Measurements from ENCODE around the gene TENM4. TPM values are rescaled to one million over a fixed set of nuclear protein-coding genes. Genes with fewer than 3 reads are reported as not detected.
"Not testable (repeated sequence)": the region's sequence is repeated elsewhere in the genome, so short reads cannot be mapped to it uniquely, and the experiment has no call there.

The TENM4 gene
- total RNA-seq, 1 donor from 2014 or later = under 0.01 TPM

DNA sequence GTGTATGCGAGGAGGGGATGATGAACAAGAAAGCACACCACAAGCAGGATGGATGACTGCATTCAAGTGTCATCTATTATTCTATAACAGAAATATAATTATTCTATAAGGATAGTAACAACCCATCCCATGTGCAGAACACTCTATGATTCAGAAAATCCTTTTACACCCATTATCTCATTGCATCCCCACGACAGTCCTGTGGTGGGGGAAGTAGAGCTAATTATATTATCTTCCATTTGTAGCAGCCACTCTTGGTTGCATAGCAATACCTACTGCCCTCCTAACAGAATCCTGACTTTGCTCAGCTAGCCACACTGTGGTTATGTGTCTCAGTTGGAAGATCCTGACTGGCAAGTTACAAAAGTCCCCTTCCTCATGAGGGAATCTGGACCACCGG, 459.7 kb downstream of the TENM4 start:
- DNase-seq (ENCODE audit: low read depth, low spot score) = no peak

DNA sequence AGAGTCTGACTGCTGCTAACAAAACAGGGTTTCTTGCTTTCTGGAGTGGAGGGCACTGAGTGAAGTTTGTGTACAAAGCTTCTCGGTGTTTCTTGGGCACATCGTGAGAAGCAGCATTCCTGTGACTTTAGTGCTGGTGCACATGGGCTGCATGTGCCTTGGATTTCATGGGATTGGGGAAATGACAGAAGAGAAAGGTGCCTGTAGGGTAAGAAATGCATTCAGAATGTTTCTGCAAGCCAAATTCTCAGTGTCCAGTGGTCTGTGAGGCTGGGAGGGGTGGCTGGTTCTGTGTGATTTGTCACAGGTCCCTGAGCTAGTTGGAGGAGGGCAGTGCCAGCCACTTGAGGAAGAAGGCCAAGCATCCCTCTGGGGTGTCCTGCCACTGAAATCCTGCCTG, 462.0 kb downstream of the TENM4 start:
- no peak for DNase-seq (ENCODE audit: low read depth, low spot score)

DNA sequence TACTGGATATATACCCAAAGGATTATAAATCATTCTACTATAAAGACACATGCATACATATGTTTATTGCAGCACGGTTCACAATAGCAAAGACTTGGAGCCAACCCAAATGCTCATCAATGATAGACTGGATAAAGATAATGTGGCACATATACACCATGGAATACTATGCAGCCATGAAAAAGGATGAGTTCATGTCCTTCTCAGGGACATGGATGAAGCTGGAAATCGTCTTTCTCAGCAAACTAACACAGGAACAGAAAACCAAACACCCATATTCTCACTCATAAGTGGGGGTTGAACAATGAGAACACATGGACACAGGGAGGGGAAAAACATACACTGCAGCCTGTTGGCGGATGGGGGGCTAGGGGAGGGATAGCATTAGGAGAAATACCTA, 463.0 kb downstream of the TENM4 start:
- DNase-seq (ENCODE audit: low read depth, low spot score) = not testable (repeated sequence)

DNA sequence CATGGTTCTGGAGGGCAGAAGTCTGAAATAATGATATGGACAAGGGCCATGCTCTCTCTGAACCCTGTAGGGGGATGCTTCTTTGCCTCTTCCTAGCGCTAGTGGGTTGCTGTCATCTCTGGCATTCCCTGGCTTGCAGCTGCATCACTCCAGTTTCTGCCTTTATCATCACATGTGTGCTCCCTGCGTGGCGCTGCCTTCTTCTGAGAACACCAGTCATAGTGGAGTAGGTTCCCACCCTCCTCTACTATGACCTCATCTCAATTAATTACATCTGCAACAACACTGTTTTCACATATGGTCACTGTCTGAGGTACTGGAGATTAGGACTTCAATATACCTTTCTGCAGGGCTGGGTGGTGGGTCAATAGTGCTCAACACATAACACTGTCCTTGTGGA, 463.8 kb downstream of the TENM4 start:
- no peak for DNase-seq (ENCODE audit: low read depth, low spot score)

DNA sequence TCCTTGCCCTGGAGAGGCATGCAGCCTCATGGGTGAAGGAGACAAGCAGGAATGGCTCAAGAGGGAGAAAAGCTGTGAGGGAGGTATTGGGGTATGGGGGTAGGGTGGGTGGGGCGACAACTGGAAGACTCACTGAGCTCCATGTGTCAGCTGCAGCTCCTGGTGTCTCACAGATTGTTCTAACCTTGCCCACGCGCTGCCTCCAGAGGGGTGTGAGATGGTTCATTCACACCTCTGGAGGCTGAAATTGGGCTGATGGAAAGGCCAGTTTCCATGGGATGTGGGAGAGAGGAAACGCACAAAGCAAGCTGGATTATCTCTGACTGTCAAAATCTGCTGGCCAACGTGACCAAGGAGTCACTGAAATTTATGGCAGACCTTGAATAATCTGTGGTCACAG, 465.7 kb downstream of the TENM4 start:
- no peak for DNase-seq (ENCODE audit: low read depth, low spot score)

DNA sequence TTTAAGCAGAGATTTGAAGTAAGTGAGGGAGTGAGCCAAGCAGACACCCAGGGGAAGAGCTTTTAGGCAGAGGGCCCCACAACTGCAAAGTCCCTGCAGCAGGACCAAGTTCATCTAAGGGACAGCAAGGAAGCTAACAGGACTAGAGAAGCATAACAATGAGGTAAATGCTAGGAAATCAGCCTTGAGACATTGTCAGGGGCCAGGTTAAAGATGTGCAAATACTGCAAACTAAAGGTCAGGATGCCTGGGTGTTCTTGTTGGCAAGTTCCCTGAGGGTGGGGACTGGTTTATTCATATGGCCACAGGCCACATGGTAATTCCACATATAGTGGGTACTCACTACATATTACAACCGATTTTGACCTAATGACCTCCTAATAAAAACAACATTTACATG, 467.0 kb downstream of the TENM4 start:
- no peak for DNase-seq (ENCODE audit: low read depth, low spot score)

DNA sequence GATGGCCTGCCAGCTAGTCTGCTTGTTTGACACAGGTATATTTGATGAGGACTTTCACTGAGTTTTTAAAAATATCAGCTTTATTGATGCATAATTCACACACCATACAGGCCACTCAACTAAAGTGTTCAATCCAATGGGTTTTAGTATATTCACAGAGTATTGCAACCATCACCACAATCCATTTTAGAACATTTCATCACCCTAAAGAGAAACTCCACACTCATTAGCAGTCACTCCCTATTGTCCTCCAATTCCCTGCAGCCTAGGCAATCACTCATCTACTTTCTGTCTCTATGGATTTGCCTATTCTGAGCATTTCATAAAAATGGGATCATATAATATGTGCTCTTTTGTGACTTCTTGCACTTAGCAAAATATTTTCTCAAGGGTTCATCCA, 468.2 kb downstream of the TENM4 start:
- DNase-seq (ENCODE audit: low read depth, low spot score) = no peak

DNA sequence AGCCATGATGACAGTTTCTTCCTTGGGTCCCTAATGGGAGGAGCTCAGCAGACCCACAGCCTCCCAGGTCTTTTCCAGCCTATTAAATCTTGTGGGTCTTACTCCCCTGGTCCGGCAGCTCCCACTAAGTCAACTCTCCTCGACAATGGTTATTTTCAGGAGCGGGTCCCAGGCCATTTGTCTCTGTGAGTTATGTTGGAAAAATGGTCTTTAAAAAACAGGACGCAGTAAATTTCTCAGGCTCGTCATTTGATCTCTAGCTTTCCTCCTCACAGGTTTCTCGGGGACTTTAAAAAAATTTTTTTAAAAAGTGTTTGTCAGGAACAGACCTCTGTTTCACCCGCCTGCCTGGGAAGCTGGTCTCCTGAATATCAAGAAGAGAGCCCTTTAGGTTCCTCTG, 468.7 kb downstream of the TENM4 start:
- no peak for DNase-seq (ENCODE audit: low read depth, low spot score)

DNA sequence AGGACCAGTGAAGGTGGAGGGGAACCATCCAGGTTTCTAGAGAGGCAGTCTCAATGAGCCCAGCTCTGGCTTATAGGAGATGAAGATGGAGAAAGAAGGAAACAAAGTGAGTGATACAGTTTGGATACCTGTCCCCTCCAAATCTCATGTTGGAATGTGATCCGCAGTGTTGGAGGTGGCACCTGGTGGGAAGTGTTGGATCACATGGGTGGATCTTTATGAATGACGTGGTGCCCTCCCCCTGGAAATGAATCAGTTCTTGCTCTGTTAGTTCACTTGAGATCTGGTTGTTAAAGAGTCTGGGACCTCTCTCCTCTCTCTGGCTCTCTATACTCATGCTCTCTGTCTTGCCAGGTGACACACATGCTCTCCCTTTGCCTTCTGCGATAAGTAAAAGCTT, 473.0 kb downstream of the TENM4 start:
- no peak for DNase-seq (ENCODE audit: low read depth, low spot score)

DNA sequence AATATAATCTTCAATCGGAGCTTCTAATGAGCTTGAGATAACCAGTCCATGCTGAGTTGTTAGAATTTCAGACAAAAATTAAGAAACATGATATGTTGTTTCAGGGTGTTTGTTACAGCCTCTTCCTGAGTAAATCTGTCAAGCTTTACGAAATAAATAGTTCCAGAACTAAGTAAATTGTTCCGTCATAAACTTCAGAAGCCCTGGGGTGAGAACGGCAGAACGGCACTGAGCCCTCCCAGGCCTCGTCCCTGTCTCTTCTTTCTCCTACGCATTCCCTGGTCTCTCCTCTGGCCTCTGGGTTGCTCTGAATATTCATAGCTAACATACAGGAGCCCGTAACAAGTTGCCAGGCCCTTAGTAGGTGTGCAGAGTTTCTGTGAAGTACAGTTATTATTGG, 475.4 kb downstream of the TENM4 start:
- DNase-seq (ENCODE audit: low read depth, low spot score) = no peak

DNA sequence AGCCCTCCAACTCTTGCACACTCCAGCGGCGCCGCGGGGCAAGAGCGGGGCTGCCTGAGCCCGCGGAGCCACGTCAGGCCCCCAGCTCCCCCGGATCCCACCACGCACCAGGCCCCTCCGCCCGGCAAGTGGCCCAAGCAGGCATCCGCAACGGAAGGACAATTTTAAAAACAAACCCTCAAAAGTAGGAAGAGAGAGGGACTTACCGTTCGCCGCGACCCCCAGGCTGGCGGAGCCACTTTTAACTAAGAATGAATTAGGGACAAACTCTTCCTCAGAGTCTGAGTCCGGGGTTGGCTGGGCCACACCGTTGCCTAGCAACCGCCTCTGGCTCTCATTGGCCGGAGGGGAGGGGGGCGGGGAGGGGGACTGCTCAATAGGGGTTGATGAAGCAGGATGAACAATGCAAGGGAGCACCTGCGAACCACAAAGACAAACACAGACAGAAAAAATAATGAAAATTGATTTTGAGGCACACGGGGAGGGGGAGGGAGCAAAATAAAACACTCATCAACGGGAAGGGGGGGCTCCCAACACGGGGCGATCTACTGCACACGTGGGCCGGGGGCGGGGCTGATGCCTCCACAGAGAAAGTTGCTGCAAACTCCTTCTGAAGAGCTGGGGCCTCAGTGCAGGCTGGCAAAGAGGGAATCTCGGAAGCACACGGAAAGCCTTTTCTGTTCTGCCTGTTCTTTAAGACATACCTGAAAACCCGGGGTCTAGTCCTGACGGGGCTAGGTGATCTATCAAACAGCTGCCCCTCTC, 478.7 kb downstream of the TENM4 start:
- no peak for DNase-seq (ENCODE audit: low read depth, low spot score)

DNA sequence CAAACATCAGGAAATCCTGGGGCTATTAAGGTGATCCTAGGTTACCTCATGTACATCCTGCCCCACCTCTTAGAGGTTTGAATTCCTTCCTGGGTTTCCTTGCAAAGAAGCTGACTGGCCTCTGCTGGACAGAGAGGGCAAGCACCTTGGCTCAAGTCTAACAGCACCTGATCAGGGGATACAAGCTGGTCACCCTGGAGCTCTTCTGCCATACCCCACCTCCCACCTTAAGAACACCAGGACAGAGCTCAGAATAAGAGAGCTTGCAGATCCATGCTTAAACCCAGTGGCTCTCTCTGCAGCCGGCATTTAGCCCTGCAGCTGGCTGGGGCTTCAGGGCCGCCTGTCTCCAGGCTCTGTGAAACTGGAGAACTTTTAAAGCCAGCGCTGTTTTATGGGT, 479.6 kb downstream of the TENM4 start:
- no peak for DNase-seq (ENCODE audit: low read depth, low spot score)

DNA sequence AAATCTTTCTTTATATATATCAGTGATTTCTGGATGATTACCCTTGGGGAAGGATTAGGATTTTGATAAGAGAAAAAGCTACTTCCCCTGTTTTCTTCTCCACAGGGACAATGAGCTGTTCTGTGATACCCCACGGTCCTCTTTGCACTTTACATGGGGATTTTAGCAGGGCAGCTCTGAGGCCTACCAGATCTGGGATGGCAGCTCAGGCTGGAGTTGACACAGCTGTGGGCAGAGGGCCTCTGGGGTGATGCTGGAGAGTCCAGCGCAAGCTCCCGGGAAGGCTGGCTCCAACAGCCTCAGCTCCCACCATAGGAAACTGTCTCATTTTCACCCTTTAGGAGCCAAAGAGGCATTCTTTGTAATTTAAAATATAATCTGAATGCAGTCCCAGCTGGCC, 482.4 kb downstream of the TENM4 start:
- no peak for DNase-seq (ENCODE audit: low read depth, low spot score)

DNA sequence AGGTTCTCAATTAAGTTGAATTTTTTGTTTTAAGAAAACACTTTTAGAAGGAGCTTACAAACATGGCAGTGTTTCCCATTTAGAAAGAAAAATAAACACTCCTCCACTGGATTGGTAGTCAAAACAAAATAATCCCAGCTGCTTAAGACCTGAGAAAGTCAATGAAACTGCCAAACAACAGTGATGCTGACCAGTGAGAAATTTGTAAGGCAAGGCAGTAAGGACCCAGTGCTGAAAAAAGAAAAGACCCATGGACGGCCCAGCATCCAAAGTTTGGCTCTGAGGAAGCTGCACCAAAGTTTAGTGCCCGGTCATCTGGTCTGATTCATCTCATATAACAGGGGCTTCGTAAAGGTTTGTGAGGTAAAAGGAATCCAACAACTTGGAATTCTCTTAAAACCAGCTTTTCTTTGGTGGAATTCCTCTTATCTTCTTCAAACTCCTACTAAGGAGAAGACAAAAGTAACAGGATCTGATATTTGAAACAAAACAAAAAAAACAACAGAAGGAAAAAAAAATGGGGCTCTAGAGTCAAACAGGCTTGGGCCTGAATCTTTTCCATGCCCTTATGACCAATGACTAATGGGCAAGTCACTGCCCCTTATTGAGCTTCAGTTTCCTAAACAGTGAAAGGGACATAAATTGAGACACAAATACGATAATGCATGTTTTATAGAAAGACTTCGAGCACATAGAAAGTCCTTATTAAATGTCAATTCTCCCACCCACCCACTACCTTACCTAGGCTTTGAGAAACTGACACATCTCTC, 483.2 kb downstream of the TENM4 start:
- DNase-seq (ENCODE audit: low read depth, low spot score) = no peak

DNA sequence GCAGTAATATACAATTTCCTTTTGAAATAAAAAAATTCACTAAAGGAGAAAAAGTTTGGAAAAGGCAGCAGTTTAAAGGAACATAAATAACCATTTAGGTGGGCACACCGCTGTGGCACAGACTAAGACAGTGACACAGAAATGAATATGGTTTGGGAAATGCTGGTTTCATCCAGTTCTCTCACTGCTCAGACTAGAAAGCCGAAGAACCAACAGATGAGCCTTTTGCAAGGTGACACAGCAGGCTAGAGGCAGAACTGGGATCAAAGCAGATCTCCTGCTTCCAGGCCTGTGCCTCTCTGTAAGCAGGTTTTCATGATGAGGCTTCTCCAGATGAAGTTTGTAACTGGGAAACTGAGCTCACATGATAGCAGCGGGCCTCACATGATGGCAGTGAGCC, 486.1 kb downstream of the TENM4 start:
- no peak for DNase-seq (ENCODE audit: low read depth, low spot score)

DNA sequence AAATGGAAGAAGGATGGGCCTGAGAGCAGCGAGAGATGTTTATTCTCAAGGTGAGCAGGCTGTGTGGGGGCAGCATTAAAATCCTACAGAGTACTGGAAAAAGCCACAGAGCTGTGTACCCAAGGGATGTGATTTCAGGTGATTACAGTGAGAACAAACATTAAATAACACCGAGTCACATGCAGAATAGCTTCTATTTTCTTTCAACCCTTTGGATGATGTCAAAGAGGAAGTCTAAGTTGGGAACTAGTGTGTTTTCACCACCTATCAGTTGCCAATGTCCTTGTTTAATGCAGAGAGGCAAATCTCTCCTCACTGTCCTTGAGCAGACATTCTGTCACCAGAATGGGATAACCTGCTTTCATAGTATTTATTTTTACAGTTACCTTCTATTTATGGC, 486.6 kb downstream of the TENM4 start:
- DNase-seq (ENCODE audit: low read depth, low spot score) = no peak

DNA sequence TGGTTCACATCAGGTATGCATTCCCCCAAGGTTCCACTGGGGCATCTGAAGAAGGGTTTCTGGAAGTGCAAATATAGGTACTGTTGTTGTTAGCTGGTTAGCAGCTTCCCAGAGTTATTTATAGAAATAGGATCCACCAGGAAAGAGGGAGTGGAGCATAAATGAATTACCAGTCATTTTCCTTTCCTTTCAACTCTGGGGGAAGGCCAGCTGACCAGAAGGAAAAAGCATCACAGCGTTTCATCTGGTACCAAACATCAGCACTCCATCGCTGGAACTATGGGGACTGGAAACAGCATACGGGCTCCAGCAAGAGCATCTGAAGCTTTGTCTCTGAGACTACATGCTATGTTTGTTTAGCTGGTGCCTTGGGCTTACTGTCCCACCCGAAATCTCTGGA, 487.9 kb downstream of the TENM4 start:
- DNase-seq (ENCODE audit: low read depth, low spot score) = no peak

DNA sequence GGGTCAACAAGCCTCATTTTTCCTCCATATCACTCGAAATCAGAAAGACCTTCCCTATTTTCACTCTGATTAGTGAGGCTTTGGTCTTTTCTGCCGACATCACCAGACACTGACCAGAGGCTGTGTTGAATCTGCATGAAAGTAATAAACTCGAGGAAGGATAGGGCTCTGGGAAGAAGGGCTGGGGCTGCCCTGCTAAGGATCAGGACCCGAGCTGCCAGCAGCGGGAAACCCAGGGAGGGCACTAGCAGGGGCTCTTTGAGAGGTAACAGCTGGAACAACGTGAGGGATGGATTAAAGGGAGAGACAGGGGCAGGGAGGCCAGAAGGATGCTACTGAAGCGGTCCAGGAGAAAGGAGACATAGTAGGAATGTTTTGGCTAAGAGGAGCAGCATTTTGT, 488.7 kb downstream of the TENM4 start:
- DNase-seq (ENCODE audit: low read depth, low spot score) = no peak

DNA sequence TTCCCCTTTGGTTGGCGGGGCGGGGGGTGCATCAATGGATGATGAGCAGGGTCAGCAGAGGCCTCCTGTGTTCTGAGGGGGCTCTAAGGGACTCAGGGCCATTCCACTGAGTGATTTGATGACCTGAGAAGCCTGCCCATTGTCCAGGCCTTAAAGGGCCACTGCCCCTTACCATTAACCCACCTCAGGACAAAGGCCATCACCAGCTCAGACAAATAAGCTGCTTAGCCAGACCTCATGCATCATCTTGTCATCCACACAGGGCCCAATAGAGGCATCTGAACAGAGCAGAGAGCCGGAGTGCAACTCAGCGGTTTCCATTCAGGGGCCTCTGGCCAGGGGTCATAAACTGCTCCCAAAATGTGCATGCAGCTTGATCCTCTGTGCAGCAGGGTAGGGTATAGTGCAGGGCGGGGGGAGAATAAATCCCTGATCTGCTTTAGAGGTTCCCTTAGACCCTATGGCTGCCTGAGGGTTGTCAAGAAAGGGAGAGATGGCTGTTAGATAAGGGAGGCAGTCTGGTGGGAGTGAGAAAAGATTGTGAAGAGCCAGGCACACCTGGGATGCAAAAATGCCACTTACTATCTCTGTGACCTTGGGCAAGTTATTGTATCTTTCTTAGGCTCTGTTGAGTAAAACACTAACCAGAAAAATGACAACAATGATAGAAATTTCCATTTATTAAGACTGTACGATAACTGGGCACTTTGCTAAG, 490.7 kb downstream of the TENM4 start:
- DNase-seq (ENCODE audit: low read depth, low spot score) = no peak

DNA sequence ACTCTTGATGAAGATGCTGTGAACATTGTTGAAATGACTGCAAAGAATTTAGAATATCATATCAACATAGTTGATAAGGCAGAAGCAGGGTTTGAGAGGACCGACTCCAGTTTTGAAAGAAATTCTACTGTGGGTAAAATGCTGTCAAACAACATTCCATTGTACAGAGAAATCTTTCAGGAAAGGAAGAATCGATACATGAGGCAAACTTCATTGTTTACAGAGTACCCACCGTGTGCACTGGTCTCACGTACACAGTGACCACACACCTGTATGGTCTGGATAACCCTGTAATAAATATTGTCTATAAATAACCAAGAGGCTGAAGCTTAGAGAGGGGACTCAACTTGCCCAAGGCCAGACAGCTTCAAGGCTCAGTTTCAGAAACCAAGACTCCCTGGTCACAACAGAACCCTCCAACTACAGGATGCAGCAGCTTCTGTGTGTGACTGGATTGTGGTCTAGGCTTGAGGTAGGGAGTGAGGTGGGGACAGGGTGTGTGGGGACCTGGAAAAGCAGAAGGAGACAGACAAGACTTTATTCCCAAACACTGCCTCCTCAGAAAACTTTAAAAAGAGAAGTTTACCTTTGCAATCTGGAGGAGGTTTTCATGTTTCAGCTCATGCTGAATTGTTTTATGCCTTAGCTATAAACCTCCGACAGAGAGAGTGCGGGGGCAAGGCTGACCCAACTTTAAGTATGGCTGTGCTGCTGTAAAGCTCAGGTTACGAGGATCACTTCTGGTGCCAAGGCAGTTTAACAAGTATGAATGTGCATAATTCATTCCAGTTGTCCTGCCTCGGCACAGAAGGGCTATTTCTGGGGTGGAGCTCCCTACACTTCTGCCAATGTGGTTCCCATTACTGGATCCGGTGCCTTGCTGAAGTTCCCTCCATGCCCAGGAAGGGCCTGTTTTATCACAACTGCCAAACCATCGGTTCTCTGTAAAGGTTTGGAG, 493.6 kb downstream of the TENM4 start:
- DNase-seq (ENCODE audit: low read depth, low spot score) = no peak

DNA sequence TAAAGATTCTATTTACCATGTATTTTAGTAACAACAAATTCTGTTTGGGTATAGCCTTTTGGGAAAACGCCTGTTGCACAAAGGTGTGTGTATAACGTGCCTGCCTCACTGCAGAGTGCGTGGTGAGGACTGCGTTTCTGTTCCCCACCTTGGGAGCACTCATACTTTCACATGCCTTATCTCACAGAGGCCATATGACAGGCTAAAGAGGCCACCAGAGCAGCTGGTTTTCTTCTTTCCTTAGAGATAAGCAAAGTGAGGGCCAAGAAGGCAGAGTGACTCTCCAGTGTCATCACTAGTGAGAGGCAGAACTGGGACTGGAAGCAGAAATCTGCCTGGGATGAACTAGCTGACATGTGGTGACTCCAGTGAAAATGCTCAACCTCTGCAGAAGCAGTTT, 497.0 kb downstream of the TENM4 start:
- DNase-seq (ENCODE audit: low read depth, low spot score) = no peak
